ENCODE data around the gene THEM4. TPM values are rescaled to one million over a fixed set of nuclear protein-coding genes. Genes with fewer than 3 reads are reported as not detected.

The THEM4 gene
- total RNA-seq, 1 experiment from 2014 or later: 1.2 TPM

- Histone ChIP-seq H3K27ac (ENCODE audit: low read depth, low read length, poor library complexity, severe bottlenecking) (no peak overlapping the region), H3K4me3 (ENCODE audit: low read depth, low read length, poor library complexity, severe bottlenecking) (no peak overlapping the region), H3K4me1 (ENCODE audit: insufficient read depth, low read length, poor library complexity, severe bottlenecking) (no peaks in the 10 kb centered on the region), H3K27me3 (replicated peaks; ENCODE audit: insufficient read depth, low read depth, low read length, poor library complexity) (peaks cover 3% of the 10 kb centered on the region), H3K9me3 (ENCODE audit: low read depth, low read length, poor library complexity, severe bottlenecking) (no peaks in the 10 kb centered on the region), H3K36me3 (ENCODE audit: insufficient read depth, low read length, poor library complexity, severe bottlenecking) (no peaks in the 10 kb centered on the region)
- POLR2A ChIA-PET (ENCODE audit: low non-redundant PET): no interaction called here
- no peak for TF ChIP-seq CTCF (conservative IDR thresholded peaks at IDR 0.05; ENCODE audit: low read depth, low read length)
- TF ChIP-seq EZH2 (IDR thresholded peaks at IDR 0.05; ENCODE audit: borderline replicate concordance, low read depth, low read length, poor library complexity, severe bottlenecking): no peak
- no TSS peak for BruUV-seq (replicated peaks)
- intact Hi-C loops (cut with micrococcal nuclease; ENCODE audit: unreplicated experiment): no loop called here
- CTCF ChIA-PET: no interaction called here
- DNase-seq (ENCODE audit: low spot score): no peak
Observed at GRCh38 chr1:151893176-151893924, 16.0 kb downstream of the THEM4 start.

GRCh38 chr1:151892190-151892589 lies 17.1 kb downstream of the THEM4 start:
- no peak for DNase-seq (ENCODE audit: low spot score)
- no peak for TF ChIP-seq EZH2 (IDR thresholded peaks at IDR 0.05; ENCODE audit: borderline replicate concordance, low read depth, low read length, poor library complexity, severe bottlenecking)
- no peak for TF ChIP-seq CTCF (conservative IDR thresholded peaks at IDR 0.05; ENCODE audit: low read depth, low read length)
- no TSS peak for BruUV-seq (replicated peaks)
- CTCF ChIA-PET: no interaction called here
- Histone ChIP-seq H3K36me3 (ENCODE audit: insufficient read depth, low read length, poor library complexity, severe bottlenecking) (no peaks in the 10 kb centered on the region), H3K27ac (ENCODE audit: low read depth, low read length, poor library complexity, severe bottlenecking) (no peak overlapping the region), H3K9me3 (ENCODE audit: low read depth, low read length, poor library complexity, severe bottlenecking) (no peaks in the 10 kb centered on the region), H3K27me3 (replicated peaks; ENCODE audit: insufficient read depth, low read depth, low read length, poor library complexity) (peaks cover 3% of the 10 kb centered on the region), H3K4me3 (ENCODE audit: low read depth, low read length, poor library complexity, severe bottlenecking) (no peak overlapping the region), H3K4me1 (ENCODE audit: insufficient read depth, low read length, poor library complexity, severe bottlenecking) (no peaks in the 10 kb centered on the region)
- intact Hi-C loops (cut with micrococcal nuclease; ENCODE audit: unreplicated experiment): no loop called here
- POLR2A ChIA-PET (ENCODE audit: low non-redundant PET): no interaction called here

- no TSS peak for BruUV-seq (replicated peaks)
- POLR2A ChIA-PET (ENCODE audit: low non-redundant PET): no interaction called here
- Histone ChIP-seq H3K4me1 (ENCODE audit: insufficient read depth, low read length, poor library complexity, severe bottlenecking) (no peaks in the 10 kb centered on the region), H3K27ac (ENCODE audit: low read depth, low read length, poor library complexity, severe bottlenecking) (no peak overlapping the region), H3K4me3 (ENCODE audit: low read depth, low read length, poor library complexity, severe bottlenecking) (no peak overlapping the region), H3K27me3 (replicated peaks; ENCODE audit: insufficient read depth, low read depth, low read length, poor library complexity) (peaks cover 3% of the 10 kb centered on the region), H3K9me3 (ENCODE audit: low read depth, low read length, poor library complexity, severe bottlenecking) (no peaks in the 10 kb centered on the region), H3K36me3 (ENCODE audit: insufficient read depth, low read length, poor library complexity, severe bottlenecking) (no peaks in the 10 kb centered on the region)
- CTCF ChIA-PET: no interaction called here
- no peak for TF ChIP-seq EZH2 (IDR thresholded peaks at IDR 0.05; ENCODE audit: borderline replicate concordance, low read depth, low read length, poor library complexity, severe bottlenecking)
- TF ChIP-seq CTCF (conservative IDR thresholded peaks at IDR 0.05; ENCODE audit: low read depth, low read length): no peak
- DNase-seq (ENCODE audit: low spot score): no peak
- intact Hi-C loops (cut with micrococcal nuclease; ENCODE audit: unreplicated experiment): no loop called here
Observed at GRCh38 chr1:151891512-151891911, 17.8 kb downstream of the THEM4 start.

All from A673 (cell line).